WTC11 (cell line): ENCODE data around the gene RPL37. TPM values are rescaled to one million over a fixed set of nuclear protein-coding genes. Genes with fewer than 3 reads are reported as not detected.

ENCODE experiments used
- ATAC-seq: fragments of 200-7000 bp; cut with Tn5 transposase; 2 replicates; pipeline ENCODE4 v1.10.0; 2021; ENCODE audit warnings: mild to moderate bottlenecking, moderate library complexity
- Bru-seq: library from RNA; stranded (reverse); fragments of 400-500 nt; gene quantifications from one replicate; lab custom pipeline; 2021; lab: Mats Ljungman, UMichigan
- CTCF ChIA-PET: fragments of 300-600 bp; sonication (Branson Sonifier 250); formaldehyde crosslinking; loops from one replicate; lab custom pipeline; 2021; ENCODE audit warnings: antibody characterized with exemption; lab: Charles Lee
- POLR2A ChIA-PET: fragments of 350-600 bp; sonication (Branson Sonifier 250); formaldehyde crosslinking; loops from one replicate; lab custom pipeline; 2021; ENCODE audit warnings: antibody characterized with exemption; lab: Charles Lee
- DNase-seq: peaks from one replicate; pipeline ENCODE4 v3.0.0; 2021; ENCODE audit warnings: low spot score
- H3K27ac Mint-ChIP-seq: 2 replicates; pipeline ENCODE4 v1.8.0; 2021; ENCODE audit warnings: mixed read lengths
- H3K27me3 Mint-ChIP-seq: 2 replicates; pipeline ENCODE4 v1.8.0; 2021; ENCODE audit warnings: low read depth, mild to moderate bottlenecking, moderate library complexity, mixed read lengths
- H3K36me3 Mint-ChIP-seq: 2 replicates; pipeline ENCODE4 v1.8.0; 2021; ENCODE audit warnings: mixed read lengths
- H3K4me1 Mint-ChIP-seq: 2 replicates; pipeline ENCODE4 v1.8.0; 2022; ENCODE audit warnings: mixed read lengths
- H3K4me3 Mint-ChIP-seq: 2 replicates; pipeline ENCODE4 v1.8.0; 2021; ENCODE audit warnings: mild to moderate bottlenecking, moderate library complexity, mixed read lengths
- H3K9me3 Mint-ChIP-seq: 2 replicates; pipeline ENCODE4 v1.8.0; 2021; ENCODE audit warnings: mixed read lengths
- EMX1 ChIP-seq: fragments of 250-450 bp; sonication (Bioruptor Pico); IDR thresholded peaks from 2 replicates; pipeline ENCODE4 v1.8.0; 2021; ENCODE audit warnings: mild to moderate bottlenecking
- FOXJ3 ChIP-seq: sonication (generic); formaldehyde crosslinking; IDR thresholded peaks from 2 replicates; pipeline ENCODE4 v1.9.0; 2021; ENCODE audit warnings: missing genetic modification reagents, mild to moderate bottlenecking, borderline replicate concordance
- GRHL2 ChIP-seq: fragments of 250-450 bp; sonication (Bioruptor Pico); IDR thresholded peaks from 2 replicates; pipeline ENCODE4 v1.8.0; 2022; ENCODE audit warnings: mild to moderate bottlenecking, moderate library complexity; ENCODE audit not compliant: insufficient replicate concordance, severe bottlenecking
- HMGA2 ChIP-seq: fragments of 250-450 bp; sonication (Bioruptor Pico); IDR thresholded peaks from 2 replicates; pipeline ENCODE4 v1.4.0; 2021; ENCODE audit warnings: mild to moderate bottlenecking, moderate library complexity
- JAZF1 ChIP-seq: fragments of 250-450 bp; sonication (Bioruptor Pico); IDR thresholded peaks from 2 replicates; pipeline ENCODE4 v1.9.0; 2021; ENCODE audit warnings: moderate library complexity, mild to moderate bottlenecking, inconsistent platforms
- MYBL2 ChIP-seq: sonication (generic); formaldehyde crosslinking; IDR thresholded peaks from 2 replicates; pipeline ENCODE4 v1.8.1; 2023; ENCODE audit warnings: mild to moderate bottlenecking, moderate library complexity, missing genetic modification reagents
- PRRX2 ChIP-seq: fragments of 250-450 bp; sonication (Bioruptor Pico); IDR thresholded peaks from 2 replicates; pipeline ENCODE4 v1.8.0; 2021; ENCODE audit warnings: mild to moderate bottlenecking
- RELA ChIP-seq: sonication (generic); formaldehyde crosslinking; IDR thresholded peaks from 2 replicates; pipeline ENCODE4 v1.8.1; 2022; ENCODE audit warnings: missing genetic modification reagents, mild to moderate bottlenecking, borderline replicate concordance
- SOX15 ChIP-seq: fragments of 250-450 bp; sonication (Bioruptor Pico); IDR thresholded peaks from 2 replicates; pipeline ENCODE4 v1.9.0; 2021; ENCODE audit warnings: mild to moderate bottlenecking
- ZBTB21 ChIP-seq: sonication (generic); formaldehyde crosslinking; IDR thresholded peaks from 2 replicates; pipeline ENCODE4 v1.8.1; 2023; ENCODE audit warnings: mild to moderate bottlenecking, missing genetic modification reagents, borderline replicate concordance
- ZNF423 ChIP-seq: fragments of 250-450 bp; sonication (Bioruptor Pico); IDR thresholded peaks from 2 replicates; pipeline ENCODE4 v2.1.2; 2022; ENCODE audit warnings: mild to moderate bottlenecking, moderate library complexity
- ZNF671 ChIP-seq: fragments of 250-450 bp; sonication (Bioruptor Pico); IDR thresholded peaks from 2 replicates; pipeline ENCODE4 v1.8.0; 2021; ENCODE audit warnings: mild to moderate bottlenecking
- long read RNA-seq, 3 experiments: library from RNA in 1 of 3; library from capped mRNA in 1 of 3; library from polyadenylated mRNA in 1 of 3; unstranded in 2 of 3; stranded (forward) in 1 of 3; transcript quantifications; one replicate each; pipeline ENCODE4 v2.0.0, GENCODE V29; 2021
- total RNA-seq: library from RNA; stranded (reverse); gene quantifications from 3 replicates; pipeline ENCODE4 v1.2.3, GENCODE V29; 2021
- TF ChIP-seq, protein P1 (sequence below): sonication (generic); formaldehyde crosslinking; conservative IDR thresholded peaks from 2 replicates; pipeline ENCODE4 v1.8.1; 2023; ENCODE audit warnings: mild to moderate bottlenecking, low read depth, missing genetic modification reagents, moderate library complexity
- TF ChIP-seq, protein P2 (sequence below): fragments of 200-600 bp; IDR thresholded peaks from 2 replicates; pipeline ENCODE4 v1.8.0; 2022; ENCODE audit warnings: antibody characterized with exemption
- TF ChIP-seq, protein P3 (sequence below): sonication (generic); formaldehyde crosslinking; conservative IDR thresholded peaks from 2 replicates; pipeline ENCODE4 v1.8.1; 2022; ENCODE audit warnings: mild to moderate bottlenecking, missing genetic modification reagents
- TF ChIP-seq, protein P4 (sequence below): sonication (generic); formaldehyde crosslinking; IDR thresholded peaks from 2 replicates; pipeline ENCODE4 v1.8.1; 2022; ENCODE audit warnings: low read depth, missing genetic modification reagents, borderline replicate concordance
- TF ChIP-seq, protein P5 (sequence below): sonication (generic); formaldehyde crosslinking; IDR thresholded peaks from 2 replicates; pipeline ENCODE4 v1.8.0; 2022; ENCODE audit warnings: mild to moderate bottlenecking, missing genetic modification reagents
- TF ChIP-seq, protein P6 (sequence below): sonication (generic); formaldehyde crosslinking; IDR thresholded peaks from 2 replicates; pipeline ENCODE4 v1.8.0; 2022; ENCODE audit warnings: mild to moderate bottlenecking, missing genetic modification reagents
- TF ChIP-seq, protein P7 (sequence below): fragments of 250-450 bp; sonication (Bioruptor Pico); IDR thresholded peaks from 2 replicates; pipeline ENCODE4 v1.9.0; 2021; ENCODE audit warnings: mild to moderate bottlenecking, borderline replicate concordance
- TF ChIP-seq, protein P8 (sequence below): sonication (generic); formaldehyde crosslinking; IDR thresholded peaks from 2 replicates; pipeline ENCODE4 v1.8.1; 2023; ENCODE audit warnings: mild to moderate bottlenecking, missing genetic modification reagents

The RPL37 gene
- 1,405 to 1,592 TPM (median 1,505 TPM) in 3 replicates for total RNA-seq
- Bru-seq, nascent RNA: percentile 99 among the genes with signal in this experiment
- long read RNA-seq, experiment 1, full-length matches to known transcripts: 292 of 525 reads
- long read RNA-seq, experiment 1, partial matches to known transcripts: 155 of 525 reads
- long read RNA-seq, experiment 1, other reads (novel, unspliced or antisense): 78 of 525 reads
- long read RNA-seq, experiment 2, full-length matches to known transcripts: 761 of 2,321 reads
- long read RNA-seq, experiment 2, partial matches to known transcripts: 1,403 of 2,321 reads
- long read RNA-seq, experiment 2, other reads (novel, unspliced or antisense): 157 of 2,321 reads
- long read RNA-seq, experiment 3, full-length matches to known transcripts: 13 of 94 reads
- long read RNA-seq, experiment 3, partial matches to known transcripts: 15 of 94 reads
- long read RNA-seq, experiment 3, other reads (novel, unspliced or antisense): 66 of 94 reads

DNA sequence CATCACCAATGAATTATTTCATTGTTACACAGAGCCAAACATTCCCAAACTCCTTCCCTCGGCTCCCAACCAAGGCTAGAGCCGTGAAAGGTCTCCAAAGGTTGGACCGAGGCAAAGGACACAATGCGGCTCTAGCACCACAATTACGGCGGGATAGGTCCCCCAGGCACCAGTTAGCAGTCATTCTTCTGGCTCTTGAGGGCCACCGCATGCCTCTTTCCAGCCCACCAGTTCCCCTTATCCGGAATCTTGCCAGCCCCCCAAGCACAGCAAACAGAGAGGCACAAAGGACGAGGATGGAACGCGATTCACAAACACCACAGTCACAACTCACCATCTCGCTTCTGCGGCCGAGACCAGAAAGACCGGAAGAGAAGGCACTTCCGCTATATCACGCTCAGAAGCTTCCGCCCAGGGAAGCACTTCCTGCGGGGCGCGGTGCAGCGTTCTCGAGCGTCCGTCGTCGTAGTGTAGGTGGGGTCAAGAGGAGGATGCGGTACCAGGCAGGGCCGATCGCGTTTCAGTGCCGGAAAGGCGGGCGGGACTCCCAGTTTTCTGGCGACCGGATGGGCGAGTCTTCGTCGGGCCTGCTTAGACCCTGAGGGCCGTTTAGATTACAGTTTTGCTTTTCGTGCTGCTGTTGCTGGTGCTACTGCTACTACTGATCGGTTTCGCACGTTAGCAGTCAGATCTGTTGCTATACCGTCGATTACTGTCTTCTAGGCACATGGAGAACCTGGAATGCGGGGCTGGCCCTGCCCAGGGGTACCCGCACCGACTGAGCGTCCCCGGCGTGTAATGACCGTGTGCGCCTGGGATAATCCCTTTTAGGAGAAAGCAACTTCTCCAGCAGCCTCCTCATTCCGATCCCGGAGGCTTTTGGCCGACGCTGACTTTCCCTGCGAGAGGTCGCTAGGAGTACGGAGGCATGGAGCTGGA lies at the start of gene RPL37:
RPL37 (minus strand) TSS at position 374 of the 939 bp plus-strand sequence; CDS start at position 337, 37 bp downstream.
- Mint-ChIP-seq H3K4me1 (peaks cover 40% of the 10 kb centered on the region), H3K4me3 (peak within 1 kb of the TSS; percentile 100), H3K27ac (peak within 1 kb of the TSS; percentile 99), H3K27me3 (no peaks in the 10 kb centered on the region), H3K36me3 (peaks cover 49% of the 10 kb centered on the region), H3K9me3 (no peaks in the 10 kb centered on the region)
- ATAC-seq: peak; percentile 96
- POLR2A ChIA-PET: interaction anchor here (0.9 kb wide), 1 partner anchor 10 kb away, joined by 3 read pairs; no protein-coding TSS in a partner anchor
- CTCF ChIA-PET: no interaction called here
- peak; percentile 94 for DNase-seq
- TF ChIP-seq GRHL2 (CRISPR knock-in tag): no peak
- TF ChIP-seq, protein P1, sequence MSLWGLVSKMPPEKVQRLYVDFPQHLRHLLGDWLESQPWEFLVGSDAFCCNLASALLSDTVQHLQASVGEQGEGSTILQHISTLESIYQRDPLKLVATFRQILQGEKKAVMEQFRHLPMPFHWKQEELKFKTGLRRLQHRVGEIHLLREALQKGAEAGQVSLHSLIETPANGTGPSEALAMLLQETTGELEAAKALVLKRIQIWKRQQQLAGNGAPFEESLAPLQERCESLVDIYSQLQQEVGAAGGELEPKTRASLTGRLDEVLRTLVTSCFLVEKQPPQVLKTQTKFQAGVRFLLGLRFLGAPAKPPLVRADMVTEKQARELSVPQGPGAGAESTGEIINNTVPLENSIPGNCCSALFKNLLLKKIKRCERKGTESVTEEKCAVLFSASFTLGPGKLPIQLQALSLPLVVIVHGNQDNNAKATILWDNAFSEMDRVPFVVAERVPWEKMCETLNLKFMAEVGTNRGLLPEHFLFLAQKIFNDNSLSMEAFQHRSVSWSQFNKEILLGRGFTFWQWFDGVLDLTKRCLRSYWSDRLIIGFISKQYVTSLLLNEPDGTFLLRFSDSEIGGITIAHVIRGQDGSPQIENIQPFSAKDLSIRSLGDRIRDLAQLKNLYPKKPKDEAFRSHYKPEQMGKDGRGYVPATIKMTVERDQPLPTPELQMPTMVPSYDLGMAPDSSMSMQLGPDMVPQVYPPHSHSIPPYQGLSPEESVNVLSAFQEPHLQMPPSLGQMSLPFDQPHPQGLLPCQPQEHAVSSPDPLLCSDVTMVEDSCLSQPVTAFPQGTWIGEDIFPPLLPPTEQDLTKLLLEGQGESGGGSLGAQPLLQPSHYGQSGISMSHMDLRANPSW (CRISPR knock-in tag): no peak
- TF ChIP-seq, protein P2, sequence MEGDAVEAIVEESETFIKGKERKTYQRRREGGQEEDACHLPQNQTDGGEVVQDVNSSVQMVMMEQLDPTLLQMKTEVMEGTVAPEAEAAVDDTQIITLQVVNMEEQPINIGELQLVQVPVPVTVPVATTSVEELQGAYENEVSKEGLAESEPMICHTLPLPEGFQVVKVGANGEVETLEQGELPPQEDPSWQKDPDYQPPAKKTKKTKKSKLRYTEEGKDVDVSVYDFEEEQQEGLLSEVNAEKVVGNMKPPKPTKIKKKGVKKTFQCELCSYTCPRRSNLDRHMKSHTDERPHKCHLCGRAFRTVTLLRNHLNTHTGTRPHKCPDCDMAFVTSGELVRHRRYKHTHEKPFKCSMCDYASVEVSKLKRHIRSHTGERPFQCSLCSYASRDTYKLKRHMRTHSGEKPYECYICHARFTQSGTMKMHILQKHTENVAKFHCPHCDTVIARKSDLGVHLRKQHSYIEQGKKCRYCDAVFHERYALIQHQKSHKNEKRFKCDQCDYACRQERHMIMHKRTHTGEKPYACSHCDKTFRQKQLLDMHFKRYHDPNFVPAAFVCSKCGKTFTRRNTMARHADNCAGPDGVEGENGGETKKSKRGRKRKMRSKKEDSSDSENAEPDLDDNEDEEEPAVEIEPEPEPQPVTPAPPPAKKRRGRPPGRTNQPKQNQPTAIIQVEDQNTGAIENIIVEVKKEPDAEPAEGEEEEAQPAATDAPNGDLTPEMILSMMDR: no peak
- no peak for TF ChIP-seq RELA (CRISPR knock-in tag)
- TF ChIP-seq SOX15: no peak
- TF ChIP-seq, protein P3, sequence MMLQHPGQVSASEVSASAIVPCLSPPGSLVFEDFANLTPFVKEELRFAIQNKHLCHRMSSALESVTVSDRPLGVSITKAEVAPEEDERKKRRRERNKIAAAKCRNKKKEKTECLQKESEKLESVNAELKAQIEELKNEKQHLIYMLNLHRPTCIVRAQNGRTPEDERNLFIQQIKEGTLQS (CRISPR knock-in tag): no peak
- TF ChIP-seq ZNF423: no peak
- no peak for TF ChIP-seq PRRX2 (CRISPR knock-in tag)
- TF ChIP-seq, protein P4, sequence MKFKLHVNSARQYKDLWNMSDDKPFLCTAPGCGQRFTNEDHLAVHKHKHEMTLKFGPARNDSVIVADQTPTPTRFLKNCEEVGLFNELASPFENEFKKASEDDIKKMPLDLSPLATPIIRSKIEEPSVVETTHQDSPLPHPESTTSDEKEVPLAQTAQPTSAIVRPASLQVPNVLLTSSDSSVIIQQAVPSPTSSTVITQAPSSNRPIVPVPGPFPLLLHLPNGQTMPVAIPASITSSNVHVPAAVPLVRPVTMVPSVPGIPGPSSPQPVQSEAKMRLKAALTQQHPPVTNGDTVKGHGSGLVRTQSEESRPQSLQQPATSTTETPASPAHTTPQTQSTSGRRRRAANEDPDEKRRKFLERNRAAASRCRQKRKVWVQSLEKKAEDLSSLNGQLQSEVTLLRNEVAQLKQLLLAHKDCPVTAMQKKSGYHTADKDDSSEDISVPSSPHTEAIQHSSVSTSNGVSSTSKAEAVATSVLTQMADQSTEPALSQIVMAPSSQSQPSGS: no peak
- TF ChIP-seq, protein P5, sequence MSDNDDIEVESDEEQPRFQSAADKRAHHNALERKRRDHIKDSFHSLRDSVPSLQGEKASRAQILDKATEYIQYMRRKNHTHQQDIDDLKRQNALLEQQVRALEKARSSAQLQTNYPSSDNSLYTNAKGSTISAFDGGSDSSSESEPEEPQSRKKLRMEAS: peak; percentile 94
- no peak for TF ChIP-seq ZBTB21 (CRISPR knock-in tag)
- TF ChIP-seq ZNF671: no peak
- TF ChIP-seq, protein P6, sequence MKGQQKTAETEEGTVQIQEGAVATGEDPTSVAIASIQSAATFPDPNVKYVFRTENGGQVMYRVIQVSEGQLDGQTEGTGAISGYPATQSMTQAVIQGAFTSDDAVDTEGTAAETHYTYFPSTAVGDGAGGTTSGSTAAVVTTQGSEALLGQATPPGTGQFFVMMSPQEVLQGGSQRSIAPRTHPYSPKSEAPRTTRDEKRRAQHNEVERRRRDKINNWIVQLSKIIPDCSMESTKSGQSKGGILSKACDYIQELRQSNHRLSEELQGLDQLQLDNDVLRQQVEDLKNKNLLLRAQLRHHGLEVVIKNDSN (CRISPR knock-in tag): 0 out of 2 replicates have a peak, but pooled peaks have one; percentile 27
- TF ChIP-seq, protein P7, sequence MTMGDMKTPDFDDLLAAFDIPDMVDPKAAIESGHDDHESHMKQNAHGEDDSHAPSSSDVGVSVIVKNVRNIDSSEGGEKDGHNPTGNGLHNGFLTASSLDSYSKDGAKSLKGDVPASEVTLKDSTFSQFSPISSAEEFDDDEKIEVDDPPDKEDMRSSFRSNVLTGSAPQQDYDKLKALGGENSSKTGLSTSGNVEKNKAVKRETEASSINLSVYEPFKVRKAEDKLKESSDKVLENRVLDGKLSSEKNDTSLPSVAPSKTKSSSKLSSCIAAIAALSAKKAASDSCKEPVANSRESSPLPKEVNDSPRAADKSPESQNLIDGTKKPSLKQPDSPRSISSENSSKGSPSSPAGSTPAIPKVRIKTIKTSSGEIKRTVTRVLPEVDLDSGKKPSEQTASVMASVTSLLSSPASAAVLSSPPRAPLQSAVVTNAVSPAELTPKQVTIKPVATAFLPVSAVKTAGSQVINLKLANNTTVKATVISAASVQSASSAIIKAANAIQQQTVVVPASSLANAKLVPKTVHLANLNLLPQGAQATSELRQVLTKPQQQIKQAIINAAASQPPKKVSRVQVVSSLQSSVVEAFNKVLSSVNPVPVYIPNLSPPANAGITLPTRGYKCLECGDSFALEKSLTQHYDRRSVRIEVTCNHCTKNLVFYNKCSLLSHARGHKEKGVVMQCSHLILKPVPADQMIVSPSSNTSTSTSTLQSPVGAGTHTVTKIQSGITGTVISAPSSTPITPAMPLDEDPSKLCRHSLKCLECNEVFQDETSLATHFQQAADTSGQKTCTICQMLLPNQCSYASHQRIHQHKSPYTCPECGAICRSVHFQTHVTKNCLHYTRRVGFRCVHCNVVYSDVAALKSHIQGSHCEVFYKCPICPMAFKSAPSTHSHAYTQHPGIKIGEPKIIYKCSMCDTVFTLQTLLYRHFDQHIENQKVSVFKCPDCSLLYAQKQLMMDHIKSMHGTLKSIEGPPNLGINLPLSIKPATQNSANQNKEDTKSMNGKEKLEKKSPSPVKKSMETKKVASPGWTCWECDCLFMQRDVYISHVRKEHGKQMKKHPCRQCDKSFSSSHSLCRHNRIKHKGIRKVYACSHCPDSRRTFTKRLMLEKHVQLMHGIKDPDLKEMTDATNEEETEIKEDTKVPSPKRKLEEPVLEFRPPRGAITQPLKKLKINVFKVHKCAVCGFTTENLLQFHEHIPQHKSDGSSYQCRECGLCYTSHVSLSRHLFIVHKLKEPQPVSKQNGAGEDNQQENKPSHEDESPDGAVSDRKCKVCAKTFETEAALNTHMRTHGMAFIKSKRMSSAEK (CRISPR knock-in tag): no peak
- TF ChIP-seq, protein P8, sequence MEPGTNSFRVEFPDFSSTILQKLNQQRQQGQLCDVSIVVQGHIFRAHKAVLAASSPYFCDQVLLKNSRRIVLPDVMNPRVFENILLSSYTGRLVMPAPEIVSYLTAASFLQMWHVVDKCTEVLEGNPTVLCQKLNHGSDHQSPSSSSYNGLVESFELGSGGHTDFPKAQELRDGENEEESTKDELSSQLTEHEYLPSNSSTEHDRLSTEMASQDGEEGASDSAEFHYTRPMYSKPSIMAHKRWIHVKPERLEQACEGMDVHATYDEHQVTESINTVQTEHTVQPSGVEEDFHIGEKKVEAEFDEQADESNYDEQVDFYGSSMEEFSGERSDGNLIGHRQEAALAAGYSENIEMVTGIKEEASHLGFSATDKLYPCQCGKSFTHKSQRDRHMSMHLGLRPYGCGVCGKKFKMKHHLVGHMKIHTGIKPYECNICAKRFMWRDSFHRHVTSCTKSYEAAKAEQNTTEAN (CRISPR knock-in tag): peak; percentile 82; the same call in 1 of the 2 replicates
- no peak for TF ChIP-seq JAZF1 (CRISPR knock-in tag)
- TF ChIP-seq HMGA2 (CRISPR knock-in tag): no peak
- TF ChIP-seq FOXJ3: no peak
- no peak; the same call in 1 of the 2 replicates for TF ChIP-seq MYBL2 (CRISPR knock-in tag)
- TF ChIP-seq EMX1 (CRISPR knock-in tag): 0 out of 2 replicates have a peak, but pooled peaks have one; percentile 67
